Measurements from ENCODE around the gene PFDN1.

DNA sequence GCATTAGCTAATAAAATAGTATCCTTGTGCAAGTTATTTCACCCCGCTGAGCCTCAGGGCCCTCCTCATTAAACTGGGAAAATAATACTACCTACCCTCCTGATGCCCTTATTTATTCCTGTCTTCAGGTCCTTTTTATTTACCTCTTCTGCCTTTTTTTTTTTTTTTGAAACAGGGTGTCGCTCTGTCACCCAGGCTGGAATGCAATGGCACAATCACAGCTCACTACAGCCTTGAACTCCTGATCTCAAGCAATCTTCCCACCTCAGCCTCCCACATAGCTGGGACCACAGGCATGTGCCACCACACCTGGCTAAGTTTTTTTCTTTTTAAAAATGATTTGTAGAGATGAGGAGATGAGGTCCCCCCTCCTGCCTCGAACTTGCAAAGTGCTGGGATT, 22.6 kb upstream of the PFDN1 start:
- TF ChIP-seq GABPA (IDR thresholded peaks at IDR 0.05; ENCODE audit: low read depth) (no peak), POLR2AphosphoS5 (IDR thresholded peaks at IDR 0.05; ENCODE audit: low read depth) (no peak)
- TF ChIP-seq, protein P1, sequence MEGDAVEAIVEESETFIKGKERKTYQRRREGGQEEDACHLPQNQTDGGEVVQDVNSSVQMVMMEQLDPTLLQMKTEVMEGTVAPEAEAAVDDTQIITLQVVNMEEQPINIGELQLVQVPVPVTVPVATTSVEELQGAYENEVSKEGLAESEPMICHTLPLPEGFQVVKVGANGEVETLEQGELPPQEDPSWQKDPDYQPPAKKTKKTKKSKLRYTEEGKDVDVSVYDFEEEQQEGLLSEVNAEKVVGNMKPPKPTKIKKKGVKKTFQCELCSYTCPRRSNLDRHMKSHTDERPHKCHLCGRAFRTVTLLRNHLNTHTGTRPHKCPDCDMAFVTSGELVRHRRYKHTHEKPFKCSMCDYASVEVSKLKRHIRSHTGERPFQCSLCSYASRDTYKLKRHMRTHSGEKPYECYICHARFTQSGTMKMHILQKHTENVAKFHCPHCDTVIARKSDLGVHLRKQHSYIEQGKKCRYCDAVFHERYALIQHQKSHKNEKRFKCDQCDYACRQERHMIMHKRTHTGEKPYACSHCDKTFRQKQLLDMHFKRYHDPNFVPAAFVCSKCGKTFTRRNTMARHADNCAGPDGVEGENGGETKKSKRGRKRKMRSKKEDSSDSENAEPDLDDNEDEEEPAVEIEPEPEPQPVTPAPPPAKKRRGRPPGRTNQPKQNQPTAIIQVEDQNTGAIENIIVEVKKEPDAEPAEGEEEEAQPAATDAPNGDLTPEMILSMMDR (IDR thresholded peaks at IDR 0.05; ENCODE audit: insufficient read depth, low read length): no peak
- TF ChIP-seq, protein P2, sequence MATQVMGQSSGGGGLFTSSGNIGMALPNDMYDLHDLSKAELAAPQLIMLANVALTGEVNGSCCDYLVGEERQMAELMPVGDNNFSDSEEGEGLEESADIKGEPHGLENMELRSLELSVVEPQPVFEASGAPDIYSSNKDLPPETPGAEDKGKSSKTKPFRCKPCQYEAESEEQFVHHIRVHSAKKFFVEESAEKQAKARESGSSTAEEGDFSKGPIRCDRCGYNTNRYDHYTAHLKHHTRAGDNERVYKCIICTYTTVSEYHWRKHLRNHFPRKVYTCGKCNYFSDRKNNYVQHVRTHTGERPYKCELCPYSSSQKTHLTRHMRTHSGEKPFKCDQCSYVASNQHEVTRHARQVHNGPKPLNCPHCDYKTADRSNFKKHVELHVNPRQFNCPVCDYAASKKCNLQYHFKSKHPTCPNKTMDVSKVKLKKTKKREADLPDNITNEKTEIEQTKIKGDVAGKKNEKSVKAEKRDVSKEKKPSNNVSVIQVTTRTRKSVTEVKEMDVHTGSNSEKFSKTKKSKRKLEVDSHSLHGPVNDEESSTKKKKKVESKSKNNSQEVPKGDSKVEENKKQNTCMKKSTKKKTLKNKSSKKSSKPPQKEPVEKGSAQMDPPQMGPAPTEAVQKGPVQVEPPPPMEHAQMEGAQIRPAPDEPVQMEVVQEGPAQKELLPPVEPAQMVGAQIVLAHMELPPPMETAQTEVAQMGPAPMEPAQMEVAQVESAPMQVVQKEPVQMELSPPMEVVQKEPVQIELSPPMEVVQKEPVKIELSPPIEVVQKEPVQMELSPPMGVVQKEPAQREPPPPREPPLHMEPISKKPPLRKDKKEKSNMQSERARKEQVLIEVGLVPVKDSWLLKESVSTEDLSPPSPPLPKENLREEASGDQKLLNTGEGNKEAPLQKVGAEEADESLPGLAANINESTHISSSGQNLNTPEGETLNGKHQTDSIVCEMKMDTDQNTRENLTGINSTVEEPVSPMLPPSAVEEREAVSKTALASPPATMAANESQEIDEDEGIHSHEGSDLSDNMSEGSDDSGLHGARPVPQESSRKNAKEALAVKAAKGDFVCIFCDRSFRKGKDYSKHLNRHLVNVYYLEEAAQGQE (IDR thresholded peaks at IDR 0.05; ENCODE audit: insufficient replicate concordance, low read depth): no peak

All from HL-60 (cell line).